Stimulated activated CD8-positive, alpha-beta memory T cell treated with anti-CD3 and anti-CD28 coated beads, Interleukin-4, amount 100 ng/mL, for 24 hours (primary cell): ENCODE measurements around the gene ZDHHC24.

Source experiments
- DNase-seq: peaks from one replicate; pipeline ENCODE4 v3.0.0-alpha.2; 2020; ENCODE audit warnings: low read depth

Gene ZDHHC24

GRCh38 chr11:66494935-66495334, 50.9 kb downstream of the ZDHHC24 start:
- DNase-seq: no peak

- DNase-seq: no peak
Observed at GRCh38 chr11:66494458-66494857, 51.4 kb downstream of the ZDHHC24 start.

GRCh38 chr11:66493130-66493529, 52.7 kb downstream of the ZDHHC24 start:
- no peak for DNase-seq

GRCh38 chr11:66492161-66492865, 53.5 kb downstream of the ZDHHC24 start:
- DNase-seq: no peak

GRCh38 chr11:66491315-66491935, 54.4 kb downstream of the ZDHHC24 start:
- no peak for DNase-seq

GRCh38 chr11:66489636-66490035, 56.2 kb downstream of the ZDHHC24 start:
- no peak for DNase-seq

- no peak for DNase-seq
Observed at GRCh38 chr11:66488957-66489356, 56.9 kb downstream of the ZDHHC24 start.

- DNase-seq: no peak
Observed at GRCh38 chr11:66484806-66485380, 61.0 kb downstream of the ZDHHC24 start.

- DNase-seq: peak; percentile 97
Observed at GRCh38 chr11:66480117-66480938, 65.5 kb downstream of the ZDHHC24 start, which contains the start of gene DPP3. Gene DPP3 (plus strand): TSS chr11:66480434. CDS start chr11:66482201, 1,767 bp downstream.

GRCh38 chr11:66479394-66480116, 66.3 kb downstream of the ZDHHC24 start:
- no peak for DNase-seq

- DNase-seq: no peak
Observed at GRCh38 chr11:66478729-66479393, 67.0 kb downstream of the ZDHHC24 start.

GRCh38 chr11:66477263-66478201, 68.3 kb downstream of the ZDHHC24 start:
- DNase-seq: no peak

- DNase-seq: no peak
Observed at GRCh38 chr11:66476841-66477251, 69.0 kb downstream of the ZDHHC24 start.

GRCh38 chr11:66476173-66476840, 69.5 kb downstream of the ZDHHC24 start:
- DNase-seq: no peak

- DNase-seq: no peak
Observed at GRCh38 chr11:66475349-66476172, 70.3 kb downstream of the ZDHHC24 start.

- DNase-seq: no peak
Observed at GRCh38 chr11:66473608-66474515, 72.0 kb downstream of the ZDHHC24 start.

GRCh38 chr11:66473167-66473566, 72.7 kb downstream of the ZDHHC24 start:
- DNase-seq: no peak

GRCh38 chr11:66472054-66472453, 73.8 kb downstream of the ZDHHC24 start:
- DNase-seq: no peak
